ENCODE data around the gene SOWAHD. TPM values are rescaled to one million over a fixed set of nuclear protein-coding genes. Genes with fewer than 3 reads are reported as not detected.
"Not testable (repeated sequence)": the region's sequence is repeated elsewhere in the genome, so short reads cannot be mapped to it uniquely, and the experiment has no call there.

SOWAHD gene
- total RNA-seq, 4 donors from 2014 or later: 0.27 TPM; not detected in 3

DNA sequence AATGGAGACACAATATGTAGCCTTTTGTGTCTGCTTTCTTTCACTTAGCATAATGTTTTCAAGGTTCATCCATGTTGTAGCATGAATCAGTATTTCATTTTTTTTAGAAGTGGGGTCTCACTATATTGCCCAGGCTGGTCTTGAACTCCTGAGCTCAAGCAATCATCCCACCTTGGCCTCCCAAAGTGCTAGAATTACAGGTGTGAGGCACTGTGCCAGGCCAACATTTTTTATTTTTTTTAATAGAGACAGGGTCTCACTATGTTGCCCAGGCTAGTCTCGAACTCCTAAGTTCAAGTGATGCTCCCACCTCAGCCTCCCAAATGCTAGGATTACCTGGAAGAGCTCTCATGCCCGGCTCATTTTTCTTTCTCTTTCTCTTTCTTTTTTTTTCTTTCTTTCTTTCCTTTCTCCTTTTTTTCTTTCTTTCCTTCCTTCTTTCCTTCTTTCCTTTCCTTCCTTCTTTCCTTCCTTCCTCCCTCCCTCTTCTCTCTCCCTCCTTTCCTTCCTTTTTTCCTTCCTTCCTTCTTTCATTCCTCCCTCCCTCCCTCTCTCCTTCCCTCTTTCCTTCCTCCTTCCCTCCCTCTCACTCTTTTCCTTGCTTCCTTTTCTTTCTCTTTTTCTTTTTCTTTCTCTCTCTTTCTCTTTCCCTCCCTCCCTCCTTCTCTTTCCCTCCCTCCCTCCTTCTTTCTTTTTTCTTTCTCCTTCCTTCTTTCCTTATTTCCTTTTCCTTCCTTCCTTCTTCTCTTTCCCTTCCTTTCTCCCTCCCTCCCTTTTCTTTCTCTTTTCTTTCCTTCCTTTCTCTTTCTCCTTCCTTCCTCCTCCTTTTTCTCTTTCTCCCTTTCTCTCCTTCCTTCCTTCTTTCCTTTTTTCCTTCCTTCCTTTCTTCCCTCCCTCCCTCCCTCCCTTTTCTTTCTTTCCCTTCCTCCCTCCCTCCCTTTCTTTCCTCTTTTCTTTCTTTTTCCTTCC lies 43.1 kb downstream of the SOWAHD start:
- no peaks in the 10 kb centered on the region for H3K9me3 ChIP-seq
- TF ChIP-seq POLR2A (IDR thresholded peaks at IDR 0.05) (no peak), EP300 (IDR thresholded peaks at IDR 0.05) (no peak), POLR2AphosphoS5 (IDR thresholded peaks at IDR 0.05) (no peak)
- TF ChIP-seq, protein P1, sequence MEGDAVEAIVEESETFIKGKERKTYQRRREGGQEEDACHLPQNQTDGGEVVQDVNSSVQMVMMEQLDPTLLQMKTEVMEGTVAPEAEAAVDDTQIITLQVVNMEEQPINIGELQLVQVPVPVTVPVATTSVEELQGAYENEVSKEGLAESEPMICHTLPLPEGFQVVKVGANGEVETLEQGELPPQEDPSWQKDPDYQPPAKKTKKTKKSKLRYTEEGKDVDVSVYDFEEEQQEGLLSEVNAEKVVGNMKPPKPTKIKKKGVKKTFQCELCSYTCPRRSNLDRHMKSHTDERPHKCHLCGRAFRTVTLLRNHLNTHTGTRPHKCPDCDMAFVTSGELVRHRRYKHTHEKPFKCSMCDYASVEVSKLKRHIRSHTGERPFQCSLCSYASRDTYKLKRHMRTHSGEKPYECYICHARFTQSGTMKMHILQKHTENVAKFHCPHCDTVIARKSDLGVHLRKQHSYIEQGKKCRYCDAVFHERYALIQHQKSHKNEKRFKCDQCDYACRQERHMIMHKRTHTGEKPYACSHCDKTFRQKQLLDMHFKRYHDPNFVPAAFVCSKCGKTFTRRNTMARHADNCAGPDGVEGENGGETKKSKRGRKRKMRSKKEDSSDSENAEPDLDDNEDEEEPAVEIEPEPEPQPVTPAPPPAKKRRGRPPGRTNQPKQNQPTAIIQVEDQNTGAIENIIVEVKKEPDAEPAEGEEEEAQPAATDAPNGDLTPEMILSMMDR (IDR thresholded peaks at IDR 0.05): no peak
- H3K36me3 ChIP-seq: no peaks in the 10 kb centered on the region
- no peak for ATAC-seq
- H3K27ac ChIP-seq: no peak overlapping the region
- 70 to 83% methylated on average over 2 of the region's 2 CpGs for WGBS, 2 donors (ENCODE audit: low coverage in 1 of 2)
- no peak overlapping the region for H3K4me3 ChIP-seq
- no peaks in the 10 kb centered on the region for H3K4me1 ChIP-seq
- no peaks in the 10 kb centered on the region for H3K27me3 ChIP-seq

DNA sequence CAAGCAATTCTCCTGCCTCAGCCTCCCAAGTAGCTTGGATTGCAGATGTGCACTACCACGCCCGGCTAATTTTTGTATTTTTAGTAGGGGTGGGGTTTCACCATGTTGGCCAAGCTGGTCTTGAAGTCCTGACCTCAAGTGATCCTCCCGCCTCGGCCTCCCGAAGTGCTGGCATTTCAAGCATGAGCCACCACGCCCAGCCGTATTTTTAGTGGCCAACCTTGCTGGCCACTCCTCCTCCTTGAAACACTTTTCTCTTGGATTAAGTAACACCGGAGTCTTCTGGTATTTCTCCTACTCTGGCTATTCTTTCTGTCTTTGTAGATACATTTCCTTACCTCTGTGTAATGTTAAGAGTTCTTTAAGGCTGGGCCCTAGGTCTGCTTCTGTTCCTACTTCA lies 44.2 kb downstream of the SOWAHD start:
- TF ChIP-seq EP300 (IDR thresholded peaks at IDR 0.05) (no peak), POLR2A (IDR thresholded peaks at IDR 0.05) (no peak), POLR2AphosphoS5 (IDR thresholded peaks at IDR 0.05) (no peak)
- TF ChIP-seq, protein P1 (IDR thresholded peaks at IDR 0.05): no peak
- Histone ChIP-seq H3K9me3 (no peaks in the 10 kb centered on the region), H3K27ac (no peak overlapping the region), H3K4me3 (no peak overlapping the region), H3K4me1 (no peaks in the 10 kb centered on the region), H3K27me3 (no peaks in the 10 kb centered on the region), H3K36me3 (no peaks in the 10 kb centered on the region)
- no peak for ATAC-seq
- WGBS, 2 donors (ENCODE audit: low coverage in 1 of 2): 85% methylated on average over 8 of the region's 8 CpGs; no CpG with 5 or more reads in 1 of the 2 donors

DNA sequence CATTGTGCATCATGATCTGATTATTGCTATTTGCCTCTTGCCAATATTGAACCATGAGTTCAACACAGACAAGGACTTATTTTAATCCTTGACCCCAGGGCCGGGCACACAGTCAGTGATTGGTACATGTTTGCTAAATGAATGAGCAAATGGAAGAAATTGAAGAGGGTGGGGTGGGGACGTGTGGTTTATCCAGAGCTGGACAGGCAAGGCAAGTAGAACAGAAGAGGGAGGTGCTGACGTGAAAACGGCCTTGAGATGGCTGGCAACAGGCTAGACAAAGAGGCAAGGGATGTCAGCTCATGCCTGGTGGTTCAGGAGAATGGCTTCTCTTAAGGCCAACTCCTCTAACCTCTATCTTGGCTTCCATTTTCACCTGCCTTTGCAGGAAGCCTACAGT lies 50.1 kb downstream of the SOWAHD start:
- not testable (repeated sequence) for H3K36me3 ChIP-seq, H3K27ac ChIP-seq, ATAC-seq, H3K4me3 ChIP-seq, H3K9me3 ChIP-seq, H3K27me3 ChIP-seq, H3K4me1 ChIP-seq
- WGBS, 2 donors (ENCODE audit: low coverage in 1 of 2): no CpG with 5 or more reads among the region's 4 CpGs

DNA sequence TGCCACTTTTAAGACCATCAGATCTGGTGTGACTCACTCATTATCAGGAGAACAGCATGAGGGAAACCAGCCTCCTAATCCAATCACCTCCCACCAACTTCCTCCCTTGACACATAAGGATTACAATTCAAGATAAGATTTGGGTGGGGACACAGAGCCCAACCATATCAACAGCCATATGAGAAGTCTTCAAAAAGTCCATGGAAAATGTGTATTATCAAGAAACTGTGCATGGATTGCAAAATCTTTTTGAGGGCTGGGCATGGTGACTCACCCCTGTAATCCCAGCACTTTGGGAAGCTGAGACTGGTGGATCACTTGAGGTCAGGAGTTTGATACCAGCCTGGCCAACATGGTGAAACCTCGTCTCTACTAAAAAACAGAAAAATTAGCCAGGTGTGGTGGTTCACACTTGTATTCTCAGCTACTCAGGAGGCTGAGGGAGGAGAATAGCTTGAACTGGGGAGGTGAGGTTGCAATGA lies 50.8 kb downstream of the SOWAHD start:
- WGBS, 2 donors (ENCODE audit: low coverage in 1 of 2): 71% methylated on average over 1 of the region's 1 CpG
- Histone ChIP-seq H3K9me3 (no peaks in the 10 kb centered on the region), H3K4me1 (no peaks in the 10 kb centered on the region), H3K36me3 (no peaks in the 10 kb centered on the region), H3K27ac (no peak overlapping the region), H3K4me3 (no peak overlapping the region), H3K27me3 (no peaks in the 10 kb centered on the region)
- ATAC-seq: no peak
- TF ChIP-seq EP300 (IDR thresholded peaks at IDR 0.05) (no peak), POLR2AphosphoS5 (IDR thresholded peaks at IDR 0.05) (no peak), POLR2A (IDR thresholded peaks at IDR 0.05) (no peak)
- TF ChIP-seq, protein P1 (IDR thresholded peaks at IDR 0.05): no peak

Small RNA genes lying within 50 kb of the gene (small RNA-seq; reads per million reads assigned to genes)
- 0 reads per million in 4 donors for gene SNORA69

Other genes with a start within 250 kb of the SOWAHD start
- gene STEEP1, start 193.2 kb upstream of the SOWAHD start, total RNA-seq: 10 to 100 TPM; 20.2 to 26.0 (median 22.5) TPM
- gene UBE2A, start 184.0 kb upstream of the SOWAHD start, total RNA-seq: 10 to 100 TPM; 32.2 to 39.7 (median 35.9) TPM
- gene NKRF, start 152.2 kb upstream of the SOWAHD start, total RNA-seq: 1 to 10 TPM; 5.7 to 9.2 (median 6.0) TPM
- gene SEPTIN6, start 65.4 kb upstream of the SOWAHD start, total RNA-seq: 10 to 100 TPM; 19.3 to 97.9 (median 40.6) TPM
- gene RPL39, start 33.0 kb downstream of the SOWAHD start, total RNA-seq: 1,000 to 10,000 TPM; 1,536 to 5,996 (median 3,784) TPM
- 1 to 10 TPM; 3.9 to 7.0 (median 4.3) TPM for gene UPF3B, start 94.4 kb downstream of the SOWAHD start, total RNA-seq
- 10 to 100 TPM in 3 of 4 donors, 1 to 10 TPM in 1; 6.4 to 18.6 (median 12.6) TPM for gene RNF113A, start 113.1 kb downstream of the SOWAHD start, total RNA-seq
- 100 to 1,000 TPM in 1 of 4 donors, 10 to 100 TPM in 3; 55.8 to 104 (median 74.5) TPM for gene NDUFA1, start 113.2 kb downstream of the SOWAHD start, total RNA-seq
- gene AKAP14, start 137.3 kb downstream of the SOWAHD start, total RNA-seq: not detected
- gene NKAP, start 185.2 kb downstream of the SOWAHD start, total RNA-seq: 10 to 100 TPM in 1 of 4 donors, 1 to 10 TPM in 3; 5.9 to 12.6 (median 6.3) TPM

Data from gastroesophageal sphincter (tissue), 4 donors.